ENCODE data around the gene EFNA5.

Gene EFNA5

DNA sequence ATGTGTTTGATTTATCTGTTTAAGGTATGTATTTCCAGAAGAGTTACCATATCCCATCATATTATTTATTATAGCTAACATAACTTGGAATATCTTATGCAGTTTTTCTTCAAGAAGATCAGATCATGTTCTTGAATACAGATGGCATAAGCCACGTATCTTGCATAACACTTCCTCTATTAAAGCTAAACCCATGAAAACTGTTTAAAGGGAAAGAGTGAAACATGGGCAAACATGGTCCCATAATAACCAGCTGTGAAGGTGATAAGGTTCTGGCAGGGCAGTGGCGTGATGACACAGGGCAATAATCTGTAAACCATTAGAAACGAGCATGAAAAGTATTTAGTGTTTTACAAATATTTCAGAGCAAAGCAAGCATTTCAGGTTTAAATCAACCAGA, 34.2 kb downstream of the EFNA5 start:
- DNase-seq = no peak

- no peak for DNase-seq
Measured at GRCh38 chr5:107636068-107636467, 34.7 kb downstream of the EFNA5 start.

GRCh38 chr5:107634981-107635848, 35.5 kb downstream of the EFNA5 start:
- no peak for DNase-seq

- DNase-seq = no peak
Measured at GRCh38 chr5:107633171-107633901, 37.4 kb downstream of the EFNA5 start.

- no peak for DNase-seq
Measured at GRCh38 chr5:107631805-107632362, 38.9 kb downstream of the EFNA5 start.

DNA sequence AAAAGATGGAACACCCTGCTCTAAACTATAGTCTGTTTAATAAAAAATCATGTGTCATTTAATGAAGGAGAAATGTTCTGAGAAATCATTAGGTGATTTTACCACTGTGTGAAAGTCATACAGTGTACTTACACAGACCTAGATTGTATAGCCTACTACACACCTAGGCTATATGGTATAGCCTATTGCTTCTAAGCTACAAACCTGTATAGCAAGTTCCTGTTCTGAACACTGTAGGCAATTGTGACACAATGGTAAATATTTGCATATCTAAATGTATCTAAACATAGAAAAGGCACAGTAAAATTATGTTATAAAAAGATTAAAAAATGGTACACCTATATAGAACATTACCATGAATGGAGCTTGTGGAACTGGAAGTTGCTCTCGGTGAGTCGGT, 40.6 kb downstream of the EFNA5 start:
- no peak for DNase-seq

GRCh38 chr5:107624235-107624634, 46.5 kb downstream of the EFNA5 start:
- no peak for DNase-seq

GRCh38 chr5:107621089-107621488, 49.6 kb downstream of the EFNA5 start:
- DNase-seq = no peak

GRCh38 chr5:107619781-107620180, 51.0 kb downstream of the EFNA5 start:
- no peak for DNase-seq

DNA sequence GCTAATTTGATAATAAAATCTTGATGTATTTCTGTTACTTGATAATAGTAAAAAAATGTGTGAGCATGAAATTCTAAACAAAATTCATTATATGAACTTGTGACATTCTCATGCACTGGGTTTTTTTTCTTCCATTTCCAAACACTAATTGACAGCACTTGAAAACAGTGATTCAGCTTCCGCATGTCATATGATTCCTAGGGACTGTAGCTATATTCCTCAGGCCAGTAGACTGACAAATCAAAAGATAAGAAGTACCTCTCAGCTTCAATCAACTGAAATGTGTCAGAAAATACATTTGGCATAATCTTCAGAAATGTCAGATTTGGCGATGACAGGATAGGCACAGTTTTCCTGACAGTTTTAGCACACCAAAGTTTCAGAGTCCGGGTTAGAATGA, 52.5 kb downstream of the EFNA5 start:
- DNase-seq = no peak

- no peak for DNase-seq
Measured at GRCh38 chr5:107617052-107617451, 53.7 kb downstream of the EFNA5 start.

DNA sequence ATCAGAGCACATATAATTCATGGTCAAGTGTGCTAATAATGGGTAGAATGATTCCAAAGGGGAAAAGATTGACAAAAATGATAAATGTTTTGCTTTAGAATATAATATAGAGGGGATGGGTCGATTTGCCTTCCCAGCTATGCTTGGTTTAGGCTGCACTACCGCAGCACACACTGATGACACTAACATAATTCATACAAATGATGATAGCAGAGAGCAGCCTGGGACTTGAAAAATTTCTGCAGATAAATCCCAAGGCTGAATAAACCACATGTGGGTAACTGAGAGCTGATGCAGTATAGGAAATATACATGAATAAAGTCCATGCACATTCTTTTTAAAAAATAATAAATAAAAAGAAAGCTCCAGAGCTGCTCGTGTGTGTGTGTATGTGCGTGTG, 54.5 kb downstream of the EFNA5 start:
- DNase-seq = no peak

DNA sequence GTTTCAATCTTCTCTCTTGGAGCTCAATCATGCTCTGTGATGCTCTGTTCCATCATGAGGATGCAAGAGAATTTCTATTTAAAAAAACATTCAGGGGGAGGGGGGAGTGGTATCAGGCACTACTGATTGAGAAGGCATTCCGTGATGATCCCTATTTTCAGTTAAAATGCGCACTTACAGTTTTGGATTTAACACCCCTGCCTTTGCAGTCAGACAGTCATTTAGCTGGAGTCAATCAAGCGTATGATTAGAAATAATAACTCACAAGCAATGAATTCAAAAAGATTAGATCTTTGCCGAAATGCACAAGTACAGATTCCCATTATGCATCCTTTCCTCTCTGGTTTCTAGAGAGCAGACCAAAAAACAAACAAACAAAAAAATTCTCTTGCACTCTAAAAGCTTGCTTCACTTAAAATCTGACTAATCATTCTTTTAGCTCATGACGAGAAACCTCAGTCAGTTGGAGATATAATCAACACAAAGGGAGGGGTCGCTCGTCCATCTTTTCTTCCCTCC, 55.4 kb downstream of the EFNA5 start:
- no peak for DNase-seq

- no peak for DNase-seq
Measured at GRCh38 chr5:107612541-107612940, 58.2 kb downstream of the EFNA5 start.

- no peak for DNase-seq
Measured at GRCh38 chr5:107610798-107611197, 59.9 kb downstream of the EFNA5 start.

- DNase-seq = no peak
Measured at GRCh38 chr5:107607671-107608345, 62.9 kb downstream of the EFNA5 start.

DNA sequence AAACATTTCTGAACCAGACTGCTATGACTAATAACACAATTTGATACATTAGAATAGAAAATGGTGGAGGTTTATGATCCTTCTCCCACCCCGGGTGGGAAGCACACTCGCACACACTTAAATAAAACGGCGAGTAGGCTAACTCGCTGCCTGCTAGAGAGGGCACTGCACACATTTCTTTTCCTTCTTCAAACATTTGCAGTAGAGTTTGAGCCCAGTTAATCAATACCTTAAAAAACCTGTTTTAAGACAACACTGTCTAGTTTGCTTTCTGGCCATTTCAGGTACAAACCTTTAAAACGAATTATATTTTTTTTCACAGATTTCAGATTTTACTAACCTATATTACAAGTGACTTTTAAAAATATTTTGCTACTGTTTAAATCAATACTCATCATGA, 63.5 kb downstream of the EFNA5 start:
- DNase-seq = no peak

DNA sequence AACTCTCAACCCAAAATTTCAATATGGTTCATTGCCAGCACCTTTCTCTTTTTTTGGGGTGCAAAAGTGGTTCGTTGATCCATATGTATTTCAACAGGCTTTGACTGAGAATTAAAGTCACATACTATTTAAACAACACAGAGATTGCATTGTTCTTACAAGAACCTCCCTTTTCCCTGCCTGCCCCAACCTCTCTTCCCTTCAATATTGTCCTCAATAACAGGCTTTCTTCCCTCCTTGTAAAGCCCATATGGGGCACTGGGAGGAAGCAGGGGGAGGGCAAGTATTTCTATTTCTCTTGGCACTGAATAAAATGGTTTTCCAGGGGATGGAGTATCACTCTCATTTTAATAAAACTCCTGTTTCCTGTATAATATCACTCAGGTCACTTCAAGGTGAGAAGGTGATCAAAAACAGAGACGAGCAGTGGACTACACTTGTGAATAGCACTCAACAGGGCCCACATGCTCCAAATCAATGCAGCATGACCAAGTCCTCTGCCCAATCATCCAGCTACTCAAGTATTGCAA, 65.1 kb downstream of the EFNA5 start:
- no peak for DNase-seq

DNA sequence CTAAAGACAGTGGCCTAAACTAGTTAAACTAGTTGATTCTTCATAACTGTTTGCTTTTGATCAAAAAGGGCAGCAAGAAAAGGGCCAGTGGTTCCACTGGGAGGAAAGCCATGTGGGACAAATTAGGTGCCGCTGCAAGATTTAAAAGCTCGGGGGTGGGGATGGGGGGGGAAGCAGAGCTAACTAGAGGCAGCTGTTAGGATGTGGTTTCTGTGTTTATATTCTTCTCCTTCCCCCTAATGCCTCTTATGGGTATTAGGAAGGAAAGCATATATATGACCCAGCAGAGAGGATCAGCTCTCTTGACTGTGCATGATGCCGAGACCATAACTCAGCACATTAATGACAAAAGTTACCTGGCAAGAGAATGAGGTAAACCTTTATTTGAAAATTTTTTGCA, 65.7 kb downstream of the EFNA5 start:
- no peak for DNase-seq

DNA sequence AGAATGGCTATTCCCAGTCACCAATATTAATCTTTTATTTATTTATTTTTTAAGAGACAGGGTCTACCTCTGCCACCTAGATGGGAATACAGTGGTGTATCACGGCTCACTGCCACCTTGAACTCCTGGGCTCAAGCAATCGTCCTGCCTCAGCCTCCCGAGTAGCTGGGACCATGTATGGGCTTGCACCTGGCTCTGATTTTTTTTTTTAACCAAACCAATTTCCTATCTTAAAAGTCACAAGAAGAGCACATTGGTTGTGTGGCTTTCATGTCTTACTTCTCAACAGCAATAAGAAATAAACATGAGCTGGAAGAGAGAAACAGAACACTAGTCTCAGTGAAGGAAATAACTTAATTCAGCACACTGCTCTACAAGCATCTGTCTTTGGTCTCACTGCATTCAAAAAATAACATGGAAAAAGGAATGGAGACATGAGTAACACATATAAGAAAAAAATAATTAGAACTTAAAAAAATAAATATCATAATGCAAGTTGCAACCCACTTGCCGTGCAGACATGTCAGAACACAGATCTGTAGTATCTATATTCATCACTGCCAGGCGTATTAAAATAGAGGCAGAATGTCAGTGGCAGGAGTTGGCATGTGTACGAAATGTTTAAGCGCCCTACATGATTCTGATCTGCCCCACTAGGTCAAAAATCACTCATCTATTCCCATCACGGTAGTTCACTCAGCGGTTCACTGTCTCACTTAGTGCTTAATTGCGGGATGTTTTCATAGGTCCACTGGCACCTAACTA, 66.4 kb downstream of the EFNA5 start:
- no peak for DNase-seq

DNA sequence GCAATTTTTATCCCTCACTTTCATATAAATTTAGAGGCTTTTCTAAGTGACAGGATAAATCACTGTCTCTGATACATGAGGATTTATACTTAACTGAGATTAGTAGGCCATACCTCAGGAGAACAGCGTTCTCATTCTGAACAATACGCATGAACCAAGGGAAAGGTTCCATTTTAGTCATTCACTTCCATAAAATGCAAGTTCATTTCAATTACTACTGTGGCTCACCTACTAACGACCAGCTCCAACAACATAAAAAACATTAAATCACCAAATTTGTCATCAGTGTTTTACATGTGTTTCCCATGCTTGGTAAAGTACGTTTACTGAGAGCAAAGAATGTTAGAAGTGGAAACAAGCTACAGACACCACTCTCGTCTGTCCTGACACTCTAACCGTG, 67.4 kb downstream of the EFNA5 start:
- DNase-seq = no peak

DNA sequence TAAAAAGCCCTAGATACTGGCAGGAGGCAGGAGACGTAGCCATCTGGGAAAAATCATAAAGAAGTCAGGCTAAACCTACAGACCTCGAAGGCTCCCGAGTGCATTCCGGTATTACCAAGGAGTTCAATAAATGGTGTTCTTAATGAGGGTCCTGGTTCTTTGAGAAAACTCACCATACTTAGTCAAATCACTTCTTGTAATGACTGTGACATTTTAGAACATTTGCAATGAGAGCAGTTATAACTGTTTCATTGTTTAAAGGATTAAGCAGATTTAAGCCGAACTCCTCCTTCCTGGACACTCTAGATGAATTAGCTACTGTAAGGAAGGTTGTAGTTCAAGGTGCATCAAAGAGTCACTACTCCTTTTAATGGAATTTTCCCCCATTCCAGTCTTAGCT, 67.8 kb downstream of the EFNA5 start:
- no peak for DNase-seq
